ENCODE results near the gene ASAP2.
"Not testable (repeated sequence)": the region's sequence is repeated elsewhere in the genome, so short reads cannot be mapped to it uniquely, and the experiment has no call there.

ASAP2 gene

DNA sequence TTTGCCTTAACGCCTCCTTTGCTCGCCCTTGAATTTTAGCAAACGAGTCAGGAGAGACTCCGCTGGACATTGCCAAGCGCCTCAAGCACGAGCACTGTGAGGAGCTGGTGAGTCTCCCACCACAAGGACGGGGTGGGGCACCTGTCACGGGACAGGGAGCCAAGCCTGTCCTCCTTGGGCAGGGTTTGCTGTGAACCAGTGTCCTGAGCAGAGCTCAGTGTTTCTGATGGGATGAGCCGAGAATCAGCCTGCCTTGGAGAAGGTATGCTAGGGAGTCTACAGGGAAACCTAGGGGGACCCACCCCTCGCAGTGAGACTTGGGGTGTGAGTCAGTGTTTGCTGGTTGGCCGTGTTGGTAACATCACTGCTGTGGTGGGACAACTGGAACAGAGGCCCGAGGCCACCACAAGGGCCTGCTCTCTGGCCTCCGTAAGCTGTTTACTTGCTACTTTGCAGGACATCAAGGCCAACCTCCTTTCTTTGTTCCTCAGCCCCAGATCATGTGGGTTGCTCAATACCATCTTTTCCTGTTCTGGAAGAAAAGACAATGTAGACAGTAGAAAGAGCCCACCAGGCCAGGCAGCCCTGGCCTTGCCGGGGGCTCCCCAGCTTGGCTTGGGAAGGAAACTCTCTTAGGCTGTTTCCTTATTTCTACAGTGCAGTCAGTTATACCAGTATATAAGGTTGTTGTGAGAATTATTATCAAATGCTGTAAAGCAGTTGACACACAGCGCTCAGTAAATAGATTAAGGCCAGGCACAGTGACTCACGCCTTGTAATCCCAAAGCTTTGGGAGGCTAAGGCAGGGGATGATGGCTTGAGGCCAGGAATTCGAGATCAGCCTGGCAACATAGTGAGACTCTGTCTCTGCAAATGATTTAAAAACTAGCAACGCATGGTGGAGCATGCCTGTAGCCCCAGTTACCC, 174.4 kb downstream of the ASAP2 start:
- no peak for DNase-seq (ENCODE audit: low spot score)

- DNase-seq (ENCODE audit: low spot score): no peak
These were observed 176.1 kb downstream of the ASAP2 start for GRCh38 chr2:9382604-9383235.

DNA sequence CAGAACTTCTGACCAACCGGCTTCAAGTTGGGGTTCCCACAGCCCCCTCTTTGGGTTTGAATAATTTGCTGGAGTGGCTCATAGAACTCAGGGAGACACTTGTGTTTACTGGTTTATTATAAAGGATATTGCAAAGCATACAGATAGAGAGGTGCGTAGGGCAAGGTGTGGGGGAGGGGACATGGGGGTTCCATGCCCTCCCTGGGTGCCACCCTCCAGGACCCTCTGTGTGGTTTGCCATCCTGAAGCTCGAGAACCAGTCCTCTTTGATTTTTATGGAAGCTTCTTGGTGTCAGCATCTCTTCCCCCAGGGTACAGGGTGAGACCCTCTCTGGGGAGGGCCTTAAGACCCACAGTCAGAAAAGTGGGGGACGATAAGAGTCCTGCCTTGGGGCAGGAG, 177.9 kb downstream of the ASAP2 start:
- DNase-seq (ENCODE audit: low spot score): no peak

DNA sequence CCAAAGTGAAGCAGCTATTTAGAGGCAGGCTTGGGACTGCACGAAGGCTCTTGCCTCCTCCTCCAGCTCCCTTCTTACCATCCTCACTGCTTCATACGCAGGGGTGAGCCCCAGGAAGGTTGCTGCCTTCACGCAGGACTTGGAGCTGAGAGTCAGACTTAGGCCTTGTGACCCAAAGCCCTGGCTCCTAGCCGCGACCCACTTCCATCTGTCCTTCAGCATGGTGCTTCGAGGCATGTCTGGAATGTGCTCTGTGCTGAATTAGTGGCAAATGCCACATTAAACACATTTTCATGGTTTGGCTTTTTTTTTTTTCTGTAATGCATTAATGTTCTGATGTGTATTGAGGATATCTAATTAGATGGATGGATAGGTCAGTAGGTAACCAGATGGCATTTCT, 179.2 kb downstream of the ASAP2 start:
- DNase-seq (ENCODE audit: low spot score): no peak

DNA sequence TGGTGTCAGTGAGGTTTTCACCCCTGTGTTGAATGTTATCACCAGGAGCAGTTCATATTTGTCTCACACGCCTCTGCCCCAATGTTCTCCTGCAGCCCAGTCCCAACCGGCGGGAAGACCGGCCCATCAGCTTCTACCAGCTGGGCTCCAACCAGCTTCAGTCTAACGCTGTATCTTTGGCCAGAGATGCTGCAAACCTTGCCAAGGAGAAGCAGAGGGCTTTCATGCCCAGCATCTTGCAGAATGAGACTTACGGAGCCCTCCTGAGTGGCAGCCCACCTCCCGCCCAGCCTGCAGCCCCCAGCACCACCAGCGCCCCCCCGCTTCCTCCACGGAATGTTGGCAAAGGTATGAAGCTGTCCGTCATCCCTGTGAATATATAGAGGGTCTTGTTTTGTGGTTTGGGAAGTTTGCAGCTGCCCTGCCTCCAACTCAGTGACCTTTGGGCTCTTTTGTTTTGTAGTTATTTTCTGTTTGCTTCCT, 181.6 kb downstream of the ASAP2 start:
- DNase-seq (ENCODE audit: low spot score): no peak

DNA sequence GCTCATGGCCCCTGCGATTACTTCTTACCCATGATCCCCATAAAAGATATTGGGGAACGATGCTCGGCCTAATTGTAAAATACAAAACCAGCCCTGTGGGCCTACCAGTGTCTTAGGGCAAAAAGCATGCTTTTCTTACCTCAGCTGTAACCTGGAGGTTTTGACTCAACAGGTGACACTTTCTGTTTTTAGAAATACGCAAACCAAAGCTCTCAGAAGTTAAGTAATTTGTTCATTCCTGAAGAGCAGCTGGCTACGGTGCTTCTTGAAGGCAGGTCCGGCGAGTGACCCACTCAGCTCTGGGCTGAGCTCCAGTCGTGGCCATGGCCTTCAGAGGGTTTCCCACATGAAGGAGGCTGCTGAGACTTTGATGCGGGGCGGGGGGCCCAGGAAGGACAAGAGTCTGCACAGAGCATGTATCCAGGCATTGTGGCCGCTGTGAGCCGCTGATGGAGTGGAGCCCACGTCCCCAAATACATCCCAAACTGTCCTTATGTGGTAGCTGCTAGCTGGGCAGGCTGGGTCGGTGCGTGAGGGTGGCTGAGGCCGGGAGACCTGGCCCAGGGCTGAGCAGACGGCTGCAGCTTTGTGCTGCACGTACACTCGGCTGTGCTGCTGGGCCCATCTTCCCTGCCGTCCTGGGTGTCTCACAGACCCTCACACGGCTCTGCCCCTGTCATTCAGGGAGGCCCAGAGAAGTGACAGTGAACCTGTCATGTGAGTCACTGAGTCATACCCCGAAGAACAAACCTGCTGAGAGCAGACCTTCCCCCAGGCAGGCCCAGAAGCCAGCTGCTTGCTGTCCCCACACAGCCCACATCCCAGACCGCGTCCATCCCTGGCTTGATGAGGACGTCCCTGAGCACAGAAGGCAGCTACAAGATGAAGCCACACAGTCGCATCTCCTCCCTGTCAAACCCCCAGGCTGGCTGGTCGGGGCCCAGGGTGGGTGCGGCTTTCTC, 182.6 kb downstream of the ASAP2 start:
- DNase-seq (ENCODE audit: low spot score): no peak

DNA sequence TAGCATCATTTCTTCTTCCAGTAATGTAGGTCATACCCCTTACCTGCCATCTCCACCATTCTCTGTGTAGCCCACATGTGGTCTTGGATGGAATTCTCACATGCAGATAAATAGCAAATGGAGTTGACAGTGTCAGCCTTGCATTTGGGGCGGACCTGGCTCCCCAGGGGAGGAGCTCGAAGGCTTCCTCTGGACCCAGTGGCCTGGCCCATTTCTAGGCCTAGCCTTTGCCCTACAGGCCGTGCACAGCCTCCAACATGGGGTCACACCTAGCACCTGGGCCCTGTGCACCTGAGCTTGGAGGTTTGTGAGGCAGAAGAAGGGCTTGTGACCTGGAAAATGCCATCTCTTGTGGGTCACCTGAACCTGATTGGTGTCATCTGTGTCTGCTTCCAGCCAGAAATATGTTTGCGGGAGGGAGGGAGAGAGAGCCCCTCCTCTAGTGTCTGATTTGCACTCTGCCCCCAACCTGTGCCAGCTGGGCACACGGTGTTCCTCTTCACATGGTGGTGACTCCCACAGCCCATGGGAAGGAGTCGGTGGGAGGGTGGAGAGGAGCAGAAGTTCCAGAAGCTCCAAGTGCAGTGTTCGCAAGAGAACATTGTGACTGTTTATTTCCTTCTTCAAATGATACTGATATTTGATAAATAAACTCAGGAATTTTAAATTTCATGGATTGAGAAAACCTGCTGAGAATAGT, 183.7 kb downstream of the ASAP2 start:
- DNase-seq (ENCODE audit: low spot score): no peak

DNA sequence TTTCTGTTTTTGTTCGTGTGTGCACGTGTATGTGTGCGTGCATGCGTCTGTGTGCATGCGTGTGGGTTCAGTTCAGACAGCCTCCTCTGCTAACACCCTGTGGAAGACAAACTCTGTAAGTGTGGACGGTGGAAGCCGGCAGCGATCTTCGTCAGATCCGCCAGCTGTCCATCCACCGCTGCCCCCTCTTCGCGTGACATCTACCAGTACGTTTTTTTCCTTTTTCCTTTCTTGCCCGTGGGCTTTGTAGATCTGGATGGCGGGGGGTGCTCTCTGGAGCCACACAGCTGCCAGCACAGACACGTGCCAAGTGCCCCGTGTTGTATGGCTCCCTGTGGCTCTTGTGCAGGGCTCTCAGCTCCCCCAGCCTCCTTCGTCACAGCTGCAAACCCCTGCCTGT, 184.4 kb downstream of the ASAP2 start:
- no peak for DNase-seq (ENCODE audit: low spot score)

- no peak for DNase-seq (ENCODE audit: low spot score)
These were observed 185.5 kb downstream of the ASAP2 start for GRCh38 chr2:9391961-9392720.

- DNase-seq (ENCODE audit: low spot score): no peak
These were observed 186.5 kb downstream of the ASAP2 start for GRCh38 chr2:9392898-9393765.

GRCh38 chr2:9394816-9395215, 188.2 kb downstream of the ASAP2 start:
- no peak for DNase-seq (ENCODE audit: low spot score)

GRCh38 chr2:9397201-9397600, 190.6 kb downstream of the ASAP2 start:
- no peak for DNase-seq (ENCODE audit: low spot score)

GRCh38 chr2:9398251-9398650, 191.6 kb downstream of the ASAP2 start:
- not testable (repeated sequence) for DNase-seq (ENCODE audit: low spot score)

DNA sequence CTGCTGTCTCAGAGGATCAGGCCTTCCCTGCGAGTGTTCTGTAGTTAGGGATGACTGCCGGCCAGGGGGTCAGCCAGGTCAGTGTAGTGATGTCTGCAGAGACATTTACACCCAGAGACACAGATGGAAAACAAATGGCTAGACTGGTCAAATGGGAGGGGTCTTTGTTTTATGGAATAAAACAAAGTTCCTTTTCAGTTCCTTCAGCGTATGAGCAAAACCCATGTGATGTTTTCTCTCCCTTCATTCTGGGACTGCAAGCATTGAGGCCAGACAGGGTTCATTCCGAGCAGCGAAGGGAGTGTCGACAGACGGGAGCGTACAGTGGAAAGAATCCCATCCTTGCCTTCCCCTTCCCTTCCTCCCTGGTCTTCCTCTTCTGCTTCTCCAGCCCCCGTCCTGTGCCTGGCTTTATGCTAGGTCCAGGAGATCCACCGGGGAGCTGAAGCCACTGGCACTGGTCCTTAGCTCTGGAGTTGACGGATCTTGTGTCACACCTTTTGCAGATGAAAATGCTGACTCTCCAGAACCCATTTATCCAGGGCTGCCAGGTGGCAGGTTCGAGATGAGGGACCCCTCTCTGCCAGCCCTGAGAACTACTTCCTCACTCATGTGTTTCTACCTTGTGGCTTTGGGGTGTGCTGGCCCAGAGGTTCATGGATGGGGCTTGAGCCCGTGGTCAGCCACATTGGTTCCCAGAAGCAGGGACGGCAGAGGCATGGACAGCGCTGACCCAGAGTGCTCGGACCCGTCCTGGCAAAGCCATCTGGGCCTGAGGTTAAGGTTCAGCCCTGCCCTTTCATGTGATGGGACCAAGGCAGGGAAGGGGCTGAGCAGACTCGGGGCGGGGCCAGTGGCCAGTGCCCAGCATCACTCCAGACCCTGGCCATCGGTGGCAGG, 192.5 kb downstream of the ASAP2 start:
- peak; percentile 52 for DNase-seq (ENCODE audit: low spot score)

DNA sequence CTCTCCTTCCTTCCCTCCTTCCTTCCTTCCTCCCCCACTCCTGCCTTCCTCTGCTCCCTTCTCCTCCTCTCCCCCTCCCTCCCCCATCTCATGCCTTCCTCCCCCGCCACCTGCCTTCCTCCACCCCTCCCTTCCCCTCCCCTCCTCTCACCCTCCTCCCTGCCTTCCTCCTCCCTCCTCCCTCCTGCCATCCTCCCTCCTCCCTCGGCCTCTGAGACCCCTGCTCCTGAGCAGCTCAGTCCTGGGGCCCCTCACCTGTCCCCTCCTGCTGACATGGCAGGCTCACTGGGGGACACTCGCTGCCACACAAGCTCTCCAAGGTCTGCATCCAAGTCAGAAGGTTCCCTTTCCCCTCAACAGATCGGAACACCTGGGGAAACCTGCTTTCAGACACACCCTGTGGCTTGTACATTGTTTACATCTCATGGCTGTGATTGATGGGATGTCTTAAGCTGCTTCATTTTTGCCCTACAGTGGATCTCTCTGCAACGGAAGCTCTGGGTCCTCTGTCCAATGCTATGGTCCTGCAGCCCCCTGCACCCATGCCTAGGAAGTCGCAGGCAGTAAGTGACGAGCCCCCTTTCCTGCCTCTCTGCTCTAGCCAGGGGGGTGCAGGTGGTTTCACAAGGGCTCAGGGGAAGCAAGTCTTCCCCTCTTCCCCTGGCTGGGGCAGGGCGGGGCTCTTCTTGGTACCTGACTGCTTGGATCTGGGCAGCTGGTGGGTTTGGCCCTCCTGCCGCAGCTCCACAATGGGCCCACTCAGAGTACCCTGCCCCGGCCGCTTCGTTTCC, 193.9 kb downstream of the ASAP2 start:
- no peak for DNase-seq (ENCODE audit: low spot score)

GRCh38 chr2:9401059-9401547, 194.5 kb downstream of the ASAP2 start:
- DNase-seq (ENCODE audit: low spot score): no peak

DNA sequence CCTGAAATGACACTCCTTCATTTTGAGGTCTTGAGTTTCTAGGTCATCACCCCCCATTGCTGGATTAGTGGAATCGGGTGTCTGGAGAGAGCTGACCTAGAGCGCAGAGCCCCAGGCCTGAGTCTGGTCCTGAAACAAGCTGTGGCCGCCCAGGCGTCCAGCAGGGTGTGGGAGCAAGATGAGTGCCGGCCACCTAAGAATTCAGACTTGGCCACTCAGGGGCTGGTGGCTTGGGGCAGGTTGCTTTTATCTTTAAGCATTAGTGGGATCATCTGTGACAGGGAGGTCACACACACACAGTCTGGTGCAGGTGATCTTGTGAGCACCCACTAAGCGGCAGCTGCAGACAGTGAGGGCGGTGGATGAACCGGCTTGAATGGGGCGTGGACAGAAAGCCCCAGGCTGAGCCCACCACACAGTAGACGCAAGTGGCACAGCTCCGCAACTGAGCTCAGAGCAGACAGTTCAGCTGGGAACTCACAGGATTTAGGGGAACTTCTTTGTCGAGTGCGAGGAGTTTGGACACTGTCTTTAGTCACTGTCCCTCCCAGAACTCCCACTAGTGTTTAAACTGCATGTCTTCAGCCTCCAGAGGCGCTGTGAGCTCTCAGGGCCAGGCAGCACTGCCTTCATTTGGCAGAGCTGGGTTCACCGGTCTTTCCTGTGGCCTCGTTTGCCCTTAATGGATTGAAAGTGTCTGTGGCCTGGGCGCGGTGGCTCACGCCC, 195.2 kb downstream of the ASAP2 start:
- DNase-seq (ENCODE audit: low spot score): no peak
